Suppressor macrophage treated with lipopolysaccharide for 4 hours (primary cell): ENCODE results near the gene ARL9.

ENCODE experiments used
- DNase-seq: peaks from one replicate; pipeline ENCODE4 v3.0.0-alpha.2; 2020

The ARL9 gene

GRCh38 chr4:56531823-56532222 is 26.2 kb downstream of the ARL9 start:
- DNase-seq = peak; percentile 20

DNA sequence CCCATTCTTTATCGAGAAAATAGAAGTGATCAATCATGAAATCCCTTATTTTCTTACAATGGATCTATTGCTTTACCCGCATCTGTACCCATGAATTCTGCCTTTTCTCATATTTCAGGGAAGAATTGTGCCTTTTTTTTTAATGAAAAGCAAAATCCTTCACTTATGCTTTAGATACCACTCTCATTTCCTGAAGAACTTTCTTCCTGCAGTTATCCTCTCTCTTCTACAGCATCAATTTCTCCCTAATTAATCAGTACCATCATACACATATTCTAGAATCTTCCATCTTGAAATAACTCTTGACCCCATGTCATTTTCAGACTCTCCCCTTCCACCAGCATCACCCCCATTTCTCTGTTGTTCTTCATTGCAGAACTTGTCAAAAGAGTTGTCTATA is 26.6 kb downstream of the ARL9 start:
- no peak for DNase-seq

DNA sequence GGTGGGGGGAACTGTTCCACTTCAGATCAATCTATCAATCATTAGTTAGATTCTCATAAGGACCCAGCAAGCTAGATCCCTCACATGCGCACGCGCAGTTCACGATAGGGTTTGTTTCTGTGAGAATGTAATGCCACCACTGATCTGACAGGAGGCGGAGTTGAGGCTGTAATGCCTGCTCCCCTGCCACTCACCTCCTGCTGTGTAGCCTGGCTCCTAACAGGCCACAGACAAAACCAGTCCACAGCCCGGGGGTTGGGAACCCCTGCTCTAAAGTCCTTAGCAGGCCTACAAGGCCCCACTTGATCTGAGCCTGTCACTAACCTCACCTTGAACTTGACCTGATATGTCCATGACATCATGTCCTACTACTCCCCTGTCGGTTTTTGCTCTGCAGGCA is 30.3 kb downstream of the ARL9 start:
- DNase-seq = no peak

DNA sequence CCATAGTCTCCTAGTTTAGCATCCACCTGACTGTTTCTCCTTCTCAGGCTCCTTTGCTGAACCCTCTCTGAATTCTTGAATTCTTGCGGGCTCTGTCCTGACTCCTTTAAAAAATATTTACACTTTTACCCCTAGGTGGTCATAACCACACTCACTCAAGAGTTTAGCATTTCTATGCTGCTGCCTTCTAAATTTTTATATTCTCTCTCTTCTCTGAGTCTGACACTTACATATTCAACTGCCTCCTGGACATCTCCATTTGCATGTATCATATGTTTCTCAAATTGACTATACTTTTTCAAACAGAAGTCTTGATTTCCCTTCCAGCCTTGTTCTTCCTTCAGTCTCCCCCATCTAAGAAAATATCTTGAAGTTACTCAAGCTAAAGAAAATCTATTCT is 31.6 kb downstream of the ARL9 start:
- DNase-seq = no peak

DNA sequence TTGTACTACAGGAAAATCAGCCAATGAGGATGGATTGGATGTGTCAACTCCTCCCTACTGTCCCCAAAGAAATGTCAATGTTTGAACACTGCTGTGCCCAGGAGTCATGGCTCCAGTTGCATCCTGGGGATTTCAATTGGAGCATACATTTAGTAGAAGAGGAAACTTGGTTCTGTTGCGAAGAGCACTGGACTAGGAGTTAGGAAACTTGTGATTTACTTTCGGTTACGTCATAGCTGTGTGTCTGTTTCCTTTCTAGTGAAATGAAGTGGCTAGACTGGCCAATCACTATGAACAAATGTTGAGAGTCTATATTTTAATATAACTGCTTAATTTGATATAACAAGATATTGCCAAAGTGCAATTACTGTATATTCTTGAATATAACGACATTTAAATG is 35.2 kb downstream of the ARL9 start:
- DNase-seq = peak; percentile 48

DNA sequence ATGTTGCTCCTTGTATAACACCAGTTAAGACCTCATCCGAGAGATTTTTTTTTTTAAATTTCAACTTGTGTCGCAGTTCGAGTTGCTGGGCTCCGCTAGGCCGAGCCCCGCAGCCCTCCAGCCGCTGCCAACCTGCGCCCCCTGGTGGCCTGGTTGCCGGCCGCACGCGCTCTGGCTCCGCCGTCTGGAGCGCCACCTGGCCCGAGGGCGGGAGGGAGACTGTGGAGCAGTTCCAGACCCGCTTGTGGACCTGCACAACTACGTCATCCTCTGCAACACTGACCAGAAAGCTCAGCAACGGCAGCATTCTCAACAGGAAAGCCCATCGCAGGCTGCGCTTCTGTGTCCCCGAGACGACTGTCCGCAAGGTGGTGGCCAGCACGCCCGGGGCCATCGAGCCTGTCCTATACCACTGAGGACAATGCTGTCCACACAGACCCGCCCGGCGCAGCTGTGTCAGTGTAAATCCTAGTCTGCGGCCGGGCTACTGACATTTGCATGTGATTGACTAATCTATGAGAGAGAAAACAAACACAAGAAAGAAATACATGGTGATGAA is 39.1 kb downstream of the ARL9 start:
- peak; percentile 84 for DNase-seq

DNA sequence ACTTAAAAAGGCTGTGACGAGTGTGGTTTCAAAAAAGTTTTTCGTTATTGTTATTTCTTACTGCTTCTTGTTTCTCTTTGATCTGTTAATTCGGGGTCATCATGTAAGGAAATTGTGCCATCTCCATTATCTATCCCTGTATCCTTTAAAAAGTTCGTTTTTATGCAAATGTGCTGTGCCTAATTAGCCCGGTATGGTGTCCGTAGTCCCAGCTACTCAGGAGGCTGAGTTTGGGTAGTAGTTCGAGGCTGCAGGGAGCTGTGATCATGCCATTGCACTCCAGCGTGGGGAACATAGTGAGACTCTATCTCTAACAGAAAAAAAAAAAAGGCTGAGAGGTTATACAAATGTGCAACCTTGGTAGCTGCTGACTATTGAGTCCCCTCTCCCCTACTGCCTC is 45.1 kb downstream of the ARL9 start:
- no peak for DNase-seq

- no peak for DNase-seq
Observed at GRCh38 chr4:56551516-56551915, 45.9 kb downstream of the ARL9 start.

DNA sequence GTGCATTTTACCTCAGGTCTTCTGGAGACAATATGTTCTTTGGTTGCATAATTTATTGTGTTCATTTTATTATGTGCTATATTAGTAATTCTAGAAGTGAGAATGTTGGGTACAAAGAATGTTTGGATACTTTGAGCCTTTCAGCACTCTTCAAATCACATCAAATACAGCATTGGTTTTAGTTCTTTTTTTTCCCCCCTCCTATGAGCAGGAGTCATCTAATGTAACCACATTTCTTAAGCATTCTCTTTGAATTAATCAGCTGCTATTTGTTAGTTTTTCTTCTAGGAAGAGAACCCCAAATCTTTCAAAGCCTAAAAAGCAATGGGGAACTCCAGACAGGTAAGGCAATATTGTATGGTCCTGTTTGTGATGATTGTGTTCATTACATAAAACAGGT is 46.7 kb downstream of the ARL9 start:
- DNase-seq = no peak

- no peak for DNase-seq
Observed at GRCh38 chr4:56570041-56570440, 64.5 kb downstream of the ARL9 start.
